Stimulated activated effector memory CD8-positive, alpha-beta T cell treated with anti-CD3 and anti-CD28 coated beads, Interleukin-12 subunit alpha, Interleukin-12 subunit beta, amount 100 ng/mL, for 72 hours (primary cell): Measurements from ENCODE around the gene SORBS2.

Experiments used
- ATAC-seq: fragments of 150-1000 bp; cut with Tn5 transposase; 2 replicates; pipeline ENCODE4 v1.10.0; 2021
- DNase-seq, 2 donors: peaks; one replicate each; pipeline ENCODE4 v3.0.0; 2021 to 2022; ENCODE audit warnings: low spot score in 2 of 2
- H3K27ac Mint-ChIP-seq: one replicate; pipeline ENCODE4 v1.8.0; 2022; ENCODE audit warnings: mild to moderate bottlenecking, mixed read lengths
- H3K36me3 Mint-ChIP-seq: one replicate; pipeline ENCODE4 v1.8.0; 2022; ENCODE audit warnings: mild to moderate bottlenecking, mixed read lengths
- H3K4me1 Mint-ChIP-seq: one replicate; pipeline ENCODE4 v1.8.0; 2022; ENCODE audit warnings: mixed read lengths
- H3K4me3 Mint-ChIP-seq: one replicate; pipeline ENCODE4 v1.8.0; 2022; ENCODE audit warnings: mild to moderate bottlenecking, mixed read lengths
- H3K9me3 Mint-ChIP-seq: one replicate; pipeline ENCODE4 v1.8.0; 2022; ENCODE audit warnings: mixed read lengths

Gene SORBS2

DNA sequence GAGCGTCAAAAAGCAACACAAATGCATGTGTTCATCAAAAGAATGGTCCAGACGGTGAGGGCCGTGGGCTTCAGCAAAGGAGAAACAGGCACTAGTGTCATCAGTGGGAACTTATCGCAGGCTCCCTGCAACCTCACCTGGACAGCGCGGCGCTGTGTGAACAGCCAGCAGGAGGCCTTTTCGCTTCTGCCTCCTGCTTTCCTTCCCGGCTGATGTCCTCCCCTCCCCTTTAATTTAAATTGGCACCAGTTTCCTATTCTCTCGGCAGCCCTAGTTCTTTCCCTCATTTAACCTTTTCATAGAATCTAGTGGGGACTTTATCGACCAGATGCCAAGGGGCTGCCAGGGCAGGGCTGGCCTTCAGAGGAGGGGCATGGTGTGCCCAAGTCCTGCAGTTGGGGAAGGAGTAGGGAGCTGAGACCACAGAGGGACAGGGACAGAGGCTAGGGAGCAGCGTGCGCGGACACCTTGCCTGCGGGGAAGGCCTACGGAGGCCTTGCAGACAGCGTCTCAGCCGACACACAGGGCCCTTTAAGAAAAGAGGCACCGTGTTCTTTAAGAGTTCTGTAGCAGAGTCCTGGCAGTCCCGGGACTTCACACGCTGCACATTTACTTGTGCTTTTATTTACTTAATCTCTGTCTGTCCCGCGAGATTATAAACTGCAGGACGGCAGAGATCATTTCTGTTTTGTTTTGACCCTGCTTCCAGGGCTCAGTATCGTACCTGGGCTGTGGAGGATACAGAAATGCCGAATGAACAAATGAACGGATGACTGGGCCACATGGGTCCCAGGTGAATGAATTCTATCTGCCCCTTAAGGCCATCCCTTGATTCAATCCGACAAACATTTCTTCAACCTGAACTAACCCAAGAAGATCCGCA, 8.4 kb upstream of the SORBS2 start:
- no peak for ATAC-seq
- Mint-ChIP-seq H3K9me3 (no peaks in the 10 kb centered on the region), H3K36me3 (no peaks in the 10 kb centered on the region), H3K27ac (no peak overlapping the region), H3K4me1 (no peaks in the 10 kb centered on the region), H3K4me3 (no peak overlapping the region)
- DNase-seq = no peak

GRCh38 chr4:185819144-185819543, 7.2 kb upstream of the SORBS2 start:
- H3K9me3 Mint-ChIP-seq = no peaks in the 10 kb centered on the region
- no peak overlapping the region for H3K27ac Mint-ChIP-seq
- no peaks in the 10 kb centered on the region for H3K36me3 Mint-ChIP-seq
- H3K4me1 Mint-ChIP-seq = no peaks in the 10 kb centered on the region
- no peak overlapping the region for H3K4me3 Mint-ChIP-seq
- DNase-seq (no peak), ATAC-seq (no peak)

DNA sequence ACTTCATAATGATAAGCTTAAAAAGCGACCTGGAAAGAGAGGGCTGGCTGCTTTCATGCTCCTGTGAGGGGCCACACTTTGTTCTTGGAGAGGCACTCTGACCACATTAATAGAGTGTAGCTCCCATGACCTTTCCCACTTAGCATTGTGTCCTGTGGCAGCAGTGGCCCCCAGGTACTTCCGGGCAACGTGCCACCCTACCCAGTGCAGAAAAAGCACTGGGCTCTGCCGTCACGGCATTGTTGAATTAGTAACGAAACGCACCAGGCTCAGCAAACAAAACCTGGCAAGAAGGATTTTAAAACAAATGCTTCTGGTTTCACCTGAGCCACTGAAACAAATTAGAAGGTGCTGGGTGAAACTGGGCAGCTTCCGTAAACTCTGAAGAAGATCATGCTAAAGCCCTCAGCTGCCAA, 5.4 kb upstream of the SORBS2 start:
- ATAC-seq = no peak
- no peaks in the 10 kb centered on the region for H3K9me3 Mint-ChIP-seq
- no peaks in the 10 kb centered on the region for H3K36me3 Mint-ChIP-seq
- H3K4me3 Mint-ChIP-seq = no peak overlapping the region
- DNase-seq = no peak
- no peaks in the 10 kb centered on the region for H3K4me1 Mint-ChIP-seq
- no peak overlapping the region for H3K27ac Mint-ChIP-seq

DNA sequence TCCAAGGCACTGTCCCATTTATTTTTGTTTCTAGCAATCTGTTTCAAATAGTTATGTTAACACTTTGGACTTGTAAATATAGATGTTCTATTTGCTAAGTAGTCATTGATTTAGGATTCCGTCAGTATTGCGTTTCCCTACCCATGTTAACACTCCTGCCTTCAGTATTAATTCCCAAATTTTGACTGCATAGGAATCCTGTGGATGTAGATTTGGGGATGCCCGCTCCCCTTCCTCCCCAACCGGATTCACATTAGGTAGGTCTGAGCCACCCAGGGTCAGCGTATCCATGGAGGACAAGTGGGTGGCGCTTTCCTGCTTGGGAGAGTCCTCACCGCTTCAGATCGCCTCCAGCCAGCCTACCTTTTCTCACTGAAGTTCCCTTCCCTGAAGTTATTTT, 1.1 kb upstream of the SORBS2 start:
- no peak overlapping the region for H3K4me3 Mint-ChIP-seq
- no peaks in the 10 kb centered on the region for H3K36me3 Mint-ChIP-seq
- no peaks in the 10 kb centered on the region for H3K4me1 Mint-ChIP-seq
- no peak overlapping the region for H3K27ac Mint-ChIP-seq
- DNase-seq (no peak), ATAC-seq (no peak)
- H3K9me3 Mint-ChIP-seq = no peaks in the 10 kb centered on the region

- DNase-seq (no peak), ATAC-seq (no peak)
- H3K9me3 Mint-ChIP-seq = no peaks in the 10 kb centered on the region
- H3K4me1 Mint-ChIP-seq = no peaks in the 10 kb centered on the region
- H3K36me3 Mint-ChIP-seq = no peaks in the 10 kb centered on the region
- no peak overlapping the region for H3K27ac Mint-ChIP-seq
- H3K4me3 Mint-ChIP-seq = no peak overlapping the region
Measured at GRCh38 chr4:185810746-185811508, 1.1 kb downstream of the SORBS2 start.

GRCh38 chr4:185809533-185810071, 2.4 kb downstream of the SORBS2 start:
- Mint-ChIP-seq H3K36me3 (no peaks in the 10 kb centered on the region), H3K4me3 (no peak overlapping the region), H3K27ac (no peak overlapping the region), H3K9me3 (no peaks in the 10 kb centered on the region), H3K4me1 (no peaks in the 10 kb centered on the region)
- DNase-seq (no peak), ATAC-seq (no peak)

DNA sequence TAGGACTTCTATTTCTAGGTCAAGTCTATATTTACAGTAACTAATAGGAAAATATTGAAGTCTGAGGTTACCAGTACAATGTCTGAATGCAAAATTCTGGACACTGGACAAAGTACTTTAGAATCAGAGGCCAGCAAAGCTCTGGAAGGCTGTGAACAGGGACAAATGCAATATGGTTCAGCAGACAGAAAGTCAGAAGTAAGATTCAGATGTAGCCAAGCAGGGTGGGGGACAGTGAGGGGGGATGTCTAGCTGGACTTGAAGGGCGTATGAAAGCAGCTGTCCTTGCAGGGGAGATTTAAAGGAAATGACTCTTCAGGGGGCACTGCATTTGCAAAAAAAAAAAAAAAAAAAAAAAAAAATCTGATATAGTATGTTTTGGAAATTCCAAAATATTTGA, 2.9 kb downstream of the SORBS2 start:
- H3K9me3 Mint-ChIP-seq = no peaks in the 10 kb centered on the region
- DNase-seq (no peak), ATAC-seq (no peak)
- H3K4me1 Mint-ChIP-seq = no peaks in the 10 kb centered on the region
- no peaks in the 10 kb centered on the region for H3K36me3 Mint-ChIP-seq
- H3K4me3 Mint-ChIP-seq = no peak overlapping the region
- no peak overlapping the region for H3K27ac Mint-ChIP-seq

DNA sequence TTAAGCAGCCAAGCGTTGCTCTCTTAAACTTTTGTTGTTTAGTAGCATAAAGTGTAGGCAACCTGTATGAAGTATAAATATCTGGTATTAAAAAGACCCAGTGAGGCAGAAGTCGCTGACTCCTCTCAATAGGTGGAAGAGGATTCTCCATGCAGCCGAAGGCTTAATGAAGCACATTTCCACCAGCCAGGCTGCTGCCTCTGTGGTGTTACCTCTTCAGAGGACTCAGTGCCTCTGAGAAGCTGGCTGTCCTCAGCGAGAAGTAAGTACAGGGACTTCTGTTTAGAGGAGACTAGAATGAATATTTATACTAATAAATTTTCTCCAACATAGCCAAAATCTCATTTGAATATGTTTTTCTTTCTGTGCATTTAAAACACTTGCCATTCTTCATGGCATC, 6.0 kb downstream of the SORBS2 start:
- no peak overlapping the region for H3K27ac Mint-ChIP-seq
- no peaks in the 10 kb centered on the region for H3K36me3 Mint-ChIP-seq
- no peaks in the 10 kb centered on the region for H3K4me1 Mint-ChIP-seq
- ATAC-seq (no peak), DNase-seq (no peak)
- H3K9me3 Mint-ChIP-seq = no peaks in the 10 kb centered on the region
- no peak overlapping the region for H3K4me3 Mint-ChIP-seq

GRCh38 chr4:185805262-185805802, 6.7 kb downstream of the SORBS2 start:
- ATAC-seq = no peak
- H3K9me3 Mint-ChIP-seq = no peaks in the 10 kb centered on the region
- H3K36me3 Mint-ChIP-seq = no peaks in the 10 kb centered on the region
- H3K4me3 Mint-ChIP-seq = no peak overlapping the region
- H3K27ac Mint-ChIP-seq = no peak overlapping the region
- no peak for DNase-seq
- no peaks in the 10 kb centered on the region for H3K4me1 Mint-ChIP-seq

DNA sequence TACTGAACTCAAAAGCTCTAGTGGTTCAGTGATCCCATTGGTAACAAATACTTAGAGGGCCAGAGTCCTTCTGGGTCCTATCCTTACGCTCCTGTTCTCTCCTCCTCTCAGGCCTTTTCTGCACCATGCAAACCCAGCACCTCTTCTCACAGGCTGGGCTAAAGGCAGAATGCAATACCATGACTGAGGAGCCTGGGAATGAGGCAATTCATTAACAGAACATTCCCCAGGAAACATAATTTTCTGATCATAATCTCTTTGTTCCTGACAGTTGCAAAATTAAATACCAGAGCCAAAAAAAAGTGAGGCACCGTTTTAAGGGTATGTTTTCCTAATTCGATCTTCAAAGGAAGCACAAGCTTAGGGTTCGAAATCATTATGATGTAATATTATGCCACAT, 9.0 kb downstream of the SORBS2 start:
- no peak overlapping the region for H3K4me3 Mint-ChIP-seq
- H3K27ac Mint-ChIP-seq = no peak overlapping the region
- no peak for DNase-seq
- no peaks in the 10 kb centered on the region for H3K36me3 Mint-ChIP-seq
- H3K4me1 Mint-ChIP-seq = no peaks in the 10 kb centered on the region
- no peak for ATAC-seq
- H3K9me3 Mint-ChIP-seq = no peaks in the 10 kb centered on the region

- ATAC-seq (no peak), DNase-seq (no peak)
- Mint-ChIP-seq H3K27ac (no peak overlapping the region), H3K4me1 (no peaks in the 10 kb centered on the region), H3K4me3 (no peak overlapping the region), H3K36me3 (no peaks in the 10 kb centered on the region), H3K9me3 (no peaks in the 10 kb centered on the region)
Measured at GRCh38 chr4:185801471-185801870, 10.5 kb downstream of the SORBS2 start.

DNA sequence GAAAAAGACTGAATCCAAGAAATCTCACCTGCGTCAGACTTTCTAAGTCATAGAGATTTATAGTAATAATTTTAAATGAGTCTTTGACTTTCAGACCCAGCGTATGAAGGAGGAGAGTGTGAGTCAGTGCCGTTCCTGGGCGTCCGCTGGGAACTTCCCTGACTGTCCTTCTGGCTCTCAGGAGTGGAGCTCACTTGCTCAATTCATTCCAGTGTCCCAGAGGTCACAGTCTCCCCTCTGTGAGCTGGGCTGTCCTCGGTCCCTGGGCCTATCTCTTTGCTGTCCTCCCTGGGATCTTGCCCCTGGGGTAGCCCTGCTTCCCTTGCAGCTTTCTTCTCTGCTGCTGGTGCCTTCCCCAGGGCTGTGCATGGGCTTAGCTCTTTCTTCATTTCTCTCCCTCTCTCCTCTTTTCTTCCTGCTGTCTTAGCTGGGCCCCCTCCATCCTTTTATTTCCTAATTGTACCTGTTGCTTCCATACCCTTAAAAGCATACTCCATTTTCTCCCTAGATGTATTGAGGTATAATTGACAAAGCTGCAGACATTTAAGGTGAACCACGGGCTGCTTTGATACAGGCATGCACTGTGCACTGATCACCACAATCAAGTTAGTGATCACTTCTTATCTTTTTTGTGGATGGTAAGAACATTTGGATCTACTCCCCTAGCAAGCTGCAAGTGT, 11.6 kb downstream of the SORBS2 start:
- H3K27ac Mint-ChIP-seq = no peak overlapping the region
- ATAC-seq (peak; percentile 19), DNase-seq (no peak)
- H3K4me3 Mint-ChIP-seq = no peak overlapping the region
- no peaks in the 10 kb centered on the region for H3K4me1 Mint-ChIP-seq
- H3K9me3 Mint-ChIP-seq = no peaks in the 10 kb centered on the region
- H3K36me3 Mint-ChIP-seq = no peaks in the 10 kb centered on the region

- DNase-seq (no peak), ATAC-seq (no peak)
- H3K9me3 Mint-ChIP-seq = no peaks in the 10 kb centered on the region
- no peak overlapping the region for H3K4me3 Mint-ChIP-seq
- no peaks in the 10 kb centered on the region for H3K4me1 Mint-ChIP-seq
- no peak overlapping the region for H3K27ac Mint-ChIP-seq
- no peaks in the 10 kb centered on the region for H3K36me3 Mint-ChIP-seq
Measured at GRCh38 chr4:185799442-185799841, 12.6 kb downstream of the SORBS2 start.

DNA sequence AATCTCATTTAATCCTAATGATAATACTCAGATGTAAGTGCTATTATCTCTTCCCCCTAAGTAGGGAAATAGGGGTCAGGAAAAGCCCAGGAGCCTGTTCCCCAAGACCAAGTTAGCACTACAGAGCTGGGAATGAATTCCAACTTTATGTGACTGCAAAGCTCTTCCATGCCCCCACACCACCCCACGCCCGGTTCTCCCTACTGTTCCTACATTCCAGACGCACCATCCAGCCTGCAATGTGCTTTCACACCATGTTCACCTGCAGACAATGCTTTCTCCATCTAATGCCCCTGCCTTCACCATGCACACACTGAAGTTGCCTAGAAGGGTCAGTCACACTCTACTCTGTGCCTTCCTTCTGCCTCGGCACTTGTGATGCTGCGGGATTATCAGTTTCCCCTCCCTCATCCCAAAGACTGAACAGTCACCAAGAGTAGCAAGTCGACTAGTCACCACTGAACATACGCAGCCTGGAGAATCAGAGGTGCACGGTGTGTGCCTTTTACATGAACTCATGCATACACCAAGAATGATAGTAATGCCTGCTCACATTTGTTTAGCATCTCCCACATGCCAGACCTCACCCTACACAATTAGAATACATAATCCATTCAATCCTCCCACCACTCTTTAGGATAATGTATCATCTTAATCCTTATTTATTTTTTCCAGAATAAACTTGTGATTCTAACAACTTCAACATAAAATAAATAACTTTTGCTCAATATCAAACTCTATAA, 14.2 kb downstream of the SORBS2 start:
- H3K4me1 Mint-ChIP-seq = no peaks in the 10 kb centered on the region

DNA sequence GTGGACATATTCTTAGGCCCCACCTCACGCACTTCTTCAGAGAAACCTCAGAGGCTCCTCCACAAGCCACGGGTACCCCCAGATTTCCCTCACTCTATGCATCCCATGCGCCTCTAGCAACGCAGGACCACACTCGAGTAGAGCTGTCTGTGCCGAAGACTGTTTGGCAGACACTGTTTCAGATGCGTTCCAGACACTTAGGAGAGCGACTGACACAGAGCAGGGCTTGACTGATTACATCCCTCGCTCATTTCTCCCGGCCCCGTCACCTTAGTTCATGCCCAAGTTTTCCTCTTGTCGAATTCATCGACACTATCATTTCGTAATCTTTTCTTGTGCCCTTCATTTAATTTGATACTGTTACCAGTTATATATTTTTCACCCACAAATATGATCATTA, 15.0 kb downstream of the SORBS2 start:
- no peak overlapping the region for H3K4me3 Mint-ChIP-seq

More for the DNA sequence above, 14.2 kb downstream of the SORBS2 start:
- no peak overlapping the region for H3K4me3 Mint-ChIP-seq
- no peaks in the 10 kb centered on the region for H3K9me3 Mint-ChIP-seq
- DNase-seq = no peak
- no peaks in the 10 kb centered on the region for H3K36me3 Mint-ChIP-seq
- H3K27ac Mint-ChIP-seq = no peak overlapping the region
- no peak for ATAC-seq

More for the DNA sequence above, 15.0 kb downstream of the SORBS2 start:
- Mint-ChIP-seq H3K9me3 (no peaks in the 10 kb centered on the region), H3K27ac (no peak overlapping the region), H3K4me1 (no peaks in the 10 kb centered on the region), H3K36me3 (no peaks in the 10 kb centered on the region)
- ATAC-seq = no peak
- no peak for DNase-seq
